ENCODE measurements around the gene FZD8.
A peak's percentile ranks its signal among the peaks of the same experiment; 100 is the strongest.

- TF ChIP-seq ESRRA (IDR thresholded peaks at IDR 0.05; ENCODE audit: borderline replicate concordance, low read length): no peak
- no peak for TF ChIP-seq RAD21 (conservative IDR thresholded peaks at IDR 0.05 in 1 of 2, IDR thresholded peaks at IDR 0.05 in 1 of 2)
- no peak for TF ChIP-seq CTCF (IDR thresholded peaks at IDR 0.05)
- no peak for TF ChIP-seq POLR2A (IDR thresholded peaks at IDR 0.05; ENCODE audit: low read length)
- TF ChIP-seq FOSL2 (IDR thresholded peaks at IDR 0.05): no peak
- peak; percentile 41 for TF ChIP-seq FOSL2 (CRISPR knock-in tag; IDR thresholded peaks at IDR 0.05)
- TF ChIP-seq MAX (IDR thresholded peaks at IDR 0.05): no peak
- no peak for TF ChIP-seq EP300 (IDR thresholded peaks at IDR 0.05)
Measured at GRCh38 chr10:35606430-35606829, 35.7 kb downstream of the FZD8 start.

Measured in A549 (cell line).